SU-DHL-6 (cell line): ENCODE data around the gene TBCA.

Source experiments
- H2AFZ ChIP-seq: fragments of 200-600 bp; sonication (generic); 2 replicates; pipeline ENCODE4 v1.6.1; 2014; ENCODE audit warnings: low read depth, mild to moderate bottlenecking, moderate library complexity, mixed read lengths, antibody characterized with exemption, low read length; ENCODE audit not compliant: severe bottlenecking
- H3F3A ChIP-seq: fragments of 200-600 bp; shearing (Covaris generic); 2 replicates; pipeline ENCODE4 v1.6.0; 2016; ENCODE audit warnings: antibody characterized with exemption, mild to moderate bottlenecking; ENCODE audit not compliant: insufficient read depth
- H3K27ac ChIP-seq: fragments of 200-600 bp; sonication (generic); 2 replicates; pipeline ENCODE4 v1.5.1; 2016; ENCODE audit warnings: low read depth, mild to moderate bottlenecking, low read length, moderate library complexity, mixed read lengths
- H3K27me3 ChIP-seq: fragments of 200-600 bp; sonication (generic), shearing (Covaris generic); 2 replicates; pipeline ENCODE4 v1.6.0; 2014; ENCODE audit warnings: mild to moderate bottlenecking, low read length
- H3K36me3 ChIP-seq: fragments of 200-600 bp; sonication (generic); 2 replicates; pipeline ENCODE4 v1.6.1; 2014; ENCODE audit warnings: mild to moderate bottlenecking, low read length, mixed read lengths
- H3K4me2 ChIP-seq: fragments of 300-600, 200-600 bp; shearing (Covaris generic), sonication (generic); 2 replicates; pipeline ENCODE4 v1.6.0; 2014; ENCODE audit warnings: low read length, low read depth, mild to moderate bottlenecking; ENCODE audit not compliant: poor library complexity, severe bottlenecking
- H3K4me3 ChIP-seq: fragments of 200-600 bp; sonication (generic); 2 replicates; pipeline ENCODE4 v1.5.1; 2014; ENCODE audit warnings: antibody characterized with exemption, low read length, mild to moderate bottlenecking, mixed read lengths; ENCODE audit not compliant: insufficient read depth, poor library complexity, severe bottlenecking
- H3K79me2 ChIP-seq: fragments of 200-600 bp; sonication (generic); 2 replicates; pipeline ENCODE4 v1.6.1; 2014; ENCODE audit warnings: mild to moderate bottlenecking, low read length, moderate library complexity; ENCODE audit not compliant: insufficient read depth
- H3K9ac ChIP-seq: fragments of 200-600 bp; sonication (generic); 2 replicates; pipeline ENCODE4 v1.7.0; 2014; ENCODE audit warnings: mild to moderate bottlenecking, low read length
- H3K9me2 ChIP-seq: fragments of 200-600 bp; sonication (generic); replicated peaks from 2 replicates; pipeline ENCODE4 v1.6.1; 2014; ENCODE audit warnings: low read length; ENCODE audit not compliant: insufficient read depth
- H3K9me3 ChIP-seq: fragments of 200-600 bp; sonication (generic); 2 replicates; pipeline ENCODE4 v1.6.1; 2014; ENCODE audit warnings: low read length, mixed read lengths; ENCODE audit not compliant: insufficient read depth
- H4K20me1 ChIP-seq: fragments of 200-600 bp; sonication (generic); 2 replicates; pipeline ENCODE4 v1.6.1; 2014; ENCODE audit warnings: low read depth, mild to moderate bottlenecking, antibody characterized with exemption, low read length, moderate library complexity, mixed read lengths
- CTCF ChIP-seq: fragments of 200-600 bp; sonication (generic); IDR thresholded peaks from one replicate; pipeline ENCODE4 v1.5.1; 2017; ENCODE audit warnings: antibody characterized with exemption, mild to moderate bottlenecking, low read length, moderate library complexity; ENCODE audit not compliant: insufficient read depth, poor library complexity, severe bottlenecking
- EZH2phosphoT487 ChIP-seq: fragments of 200-600 bp; sonication (generic), shearing (Covaris generic); conservative IDR thresholded peaks from 2 replicates; pipeline ENCODE4 v1.6.1; 2018; ENCODE audit warnings: mild to moderate bottlenecking, antibody characterized with exemption, low read length, moderate library complexity, mixed read lengths

Gene TBCA

GRCh38 chr5:77777281-77777892, 1.2 kb upstream of the TBCA start:
- no peak overlapping the region for H3K4me2 ChIP-seq
- peaks cover 4% of the 10 kb centered on the region; the same call in 1 of the 2 replicates for H3K36me3 ChIP-seq
- H3K79me2 ChIP-seq: peaks cover 34% of the 10 kb centered on the region
- H3K9ac ChIP-seq: no peak overlapping the region
- TF ChIP-seq CTCF: no peak
- no peak for TF ChIP-seq EZH2phosphoT487
- H3K9me3 ChIP-seq: no peaks in the 10 kb centered on the region
- H3F3A ChIP-seq: no peaks in the 10 kb centered on the region
- no peak overlapping the region for H2AFZ ChIP-seq
- no peaks in the 10 kb centered on the region for H4K20me1 ChIP-seq
- H3K4me3 ChIP-seq: no peak overlapping the region
- no peaks in the 10 kb centered on the region for H3K9me2 ChIP-seq
- H3K27ac ChIP-seq: no peak overlapping the region
- no peaks in the 10 kb centered on the region for H3K27me3 ChIP-seq

- H2AFZ ChIP-seq: peak overlapping the region; percentile 93
- peak overlapping the region; percentile 74 for H3K4me2 ChIP-seq
- H3F3A ChIP-seq: no peaks in the 10 kb centered on the region
- no peaks in the 10 kb centered on the region for H4K20me1 ChIP-seq
- TF ChIP-seq EZH2phosphoT487: no peak
- no peak for TF ChIP-seq CTCF
- peaks cover 41% of the 10 kb centered on the region for H3K79me2 ChIP-seq
- H3K27me3 ChIP-seq: no peaks in the 10 kb centered on the region
- H3K9me2 ChIP-seq: no peaks in the 10 kb centered on the region
- no peaks in the 10 kb centered on the region for H3K9me3 ChIP-seq
- peak overlapping the region; percentile 52 for H3K4me3 ChIP-seq
- H3K27ac ChIP-seq: no peak overlapping the region
- H3K9ac ChIP-seq: peak overlapping the region; percentile 83
- H3K36me3 ChIP-seq: peaks cover 7% of the 10 kb centered on the region; the same call in 1 of the 2 replicates
Measured at GRCh38 chr5:77776554-77777206, 541 bp upstream of the TBCA start.

GRCh38 chr5:77774981-77775789, 954 bp downstream of the TBCA start:
- Histone ChIP-seq H3F3A (no peaks in the 10 kb centered on the region), H3K4me2 (peak overlapping the region; percentile 69), H3K27me3 (no peaks in the 10 kb centered on the region), H3K36me3 (peaks cover 9% of the 10 kb centered on the region; the same call in 1 of the 2 replicates), H3K4me3 (peak overlapping the region; percentile 65), H3K9ac (peak overlapping the region; percentile 83), H3K9me2 (no peaks in the 10 kb centered on the region), H2AFZ (peak overlapping the region; percentile 52), H4K20me1 (no peaks in the 10 kb centered on the region), H3K9me3 (no peaks in the 10 kb centered on the region), H3K27ac (peak overlapping the region; percentile 71), H3K79me2 (peaks cover 56% of the 10 kb centered on the region)
- TF ChIP-seq CTCF (no peak), EZH2phosphoT487 (no peak)
